DMS53 treated with DMSO at 0.1 percent for 48 hours (cell line): Measurements from ENCODE around the gene ZNF518A.

Experiments used
- DNase-seq: peaks from one replicate; lab custom pipeline; 2025; ENCODE audit not compliant: unreplicated experiment; lab: John Stamatoyannopoulos, UW

Gene ZNF518A, protein sequence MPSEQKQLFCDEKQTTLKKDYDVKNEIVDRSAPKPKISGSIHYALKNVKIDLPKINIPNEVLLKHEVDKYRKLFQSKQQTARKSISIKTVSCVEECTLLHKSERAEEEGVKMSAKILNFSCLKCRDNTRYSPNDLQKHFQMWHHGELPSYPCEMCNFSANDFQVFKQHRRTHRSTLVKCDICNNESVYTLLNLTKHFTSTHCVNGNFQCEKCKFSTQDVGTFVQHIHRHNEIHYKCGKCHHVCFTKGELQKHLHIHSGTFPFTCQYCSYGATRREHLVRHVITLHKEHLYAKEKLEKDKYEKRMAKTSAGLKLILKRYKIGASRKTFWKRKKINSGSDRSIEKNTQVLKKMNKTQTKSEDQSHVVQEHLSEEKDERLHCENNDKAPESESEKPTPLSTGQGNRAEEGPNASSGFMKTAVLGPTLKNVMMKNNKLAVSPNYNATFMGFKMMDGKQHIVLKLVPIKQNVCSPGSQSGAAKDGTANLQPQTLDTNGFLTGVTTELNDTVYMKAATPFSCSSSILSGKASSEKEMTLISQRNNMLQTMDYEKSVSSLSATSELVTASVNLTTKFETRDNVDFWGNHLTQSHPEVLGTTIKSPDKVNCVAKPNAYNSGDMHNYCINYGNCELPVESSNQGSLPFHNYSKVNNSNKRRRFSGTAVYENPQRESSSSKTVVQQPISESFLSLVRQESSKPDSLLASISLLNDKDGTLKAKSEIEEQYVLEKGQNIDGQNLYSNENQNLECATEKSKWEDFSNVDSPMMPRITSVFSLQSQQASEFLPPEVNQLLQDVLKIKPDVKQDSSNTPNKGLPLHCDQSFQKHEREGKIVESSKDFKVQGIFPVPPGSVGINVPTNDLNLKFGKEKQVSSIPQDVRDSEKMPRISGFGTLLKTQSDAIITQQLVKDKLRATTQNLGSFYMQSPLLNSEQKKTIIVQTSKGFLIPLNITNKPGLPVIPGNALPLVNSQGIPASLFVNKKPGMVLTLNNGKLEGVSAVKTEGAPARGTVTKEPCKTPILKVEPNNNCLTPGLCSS (N-terminal part only)

GRCh38 chr10:96129387-96130325 lies at the start of gene ZNF518A:
Gene ZNF518A (plus strand): TSS chr10:96130297. CDS start chr10:96156323, 26,026 bp downstream.
- DNase-seq, result peak; percentile 93

GRCh38 chr10:96082153-96082552 lies 47.9 kb upstream of the ZNF518A start:
- DNase-seq, result peak; percentile 92

- no peak for DNase-seq
These were observed 47.3 kb upstream of the ZNF518A start for GRCh38 chr10:96082748-96083147.

DNA sequence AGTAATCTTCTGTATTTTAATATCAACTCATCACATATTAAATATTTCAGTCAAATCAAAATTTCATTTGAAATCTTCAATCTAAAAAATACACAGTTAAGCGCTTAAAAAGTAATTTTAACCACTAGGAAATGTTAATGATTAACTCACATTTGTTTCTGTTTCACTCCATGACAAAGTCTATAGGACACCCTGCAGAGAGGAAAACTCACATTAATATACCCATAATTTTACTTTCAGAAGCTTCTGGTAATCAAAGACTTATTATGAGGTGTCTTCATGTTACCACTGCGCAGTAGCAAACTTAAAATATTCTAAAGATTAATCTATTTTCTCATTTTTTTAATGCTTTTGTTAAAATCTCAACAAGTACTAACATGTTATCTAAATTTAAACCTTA lies 41.0 kb upstream of the ZNF518A start:
- peak; percentile 57 for DNase-seq

GRCh38 chr10:96089670-96090462 lies 40.2 kb upstream of the ZNF518A start:
- DNase-seq, result peak; percentile 85

- no peak for DNase-seq
These were observed 39.7 kb upstream of the ZNF518A start for GRCh38 chr10:96090463-96090800.

DNA sequence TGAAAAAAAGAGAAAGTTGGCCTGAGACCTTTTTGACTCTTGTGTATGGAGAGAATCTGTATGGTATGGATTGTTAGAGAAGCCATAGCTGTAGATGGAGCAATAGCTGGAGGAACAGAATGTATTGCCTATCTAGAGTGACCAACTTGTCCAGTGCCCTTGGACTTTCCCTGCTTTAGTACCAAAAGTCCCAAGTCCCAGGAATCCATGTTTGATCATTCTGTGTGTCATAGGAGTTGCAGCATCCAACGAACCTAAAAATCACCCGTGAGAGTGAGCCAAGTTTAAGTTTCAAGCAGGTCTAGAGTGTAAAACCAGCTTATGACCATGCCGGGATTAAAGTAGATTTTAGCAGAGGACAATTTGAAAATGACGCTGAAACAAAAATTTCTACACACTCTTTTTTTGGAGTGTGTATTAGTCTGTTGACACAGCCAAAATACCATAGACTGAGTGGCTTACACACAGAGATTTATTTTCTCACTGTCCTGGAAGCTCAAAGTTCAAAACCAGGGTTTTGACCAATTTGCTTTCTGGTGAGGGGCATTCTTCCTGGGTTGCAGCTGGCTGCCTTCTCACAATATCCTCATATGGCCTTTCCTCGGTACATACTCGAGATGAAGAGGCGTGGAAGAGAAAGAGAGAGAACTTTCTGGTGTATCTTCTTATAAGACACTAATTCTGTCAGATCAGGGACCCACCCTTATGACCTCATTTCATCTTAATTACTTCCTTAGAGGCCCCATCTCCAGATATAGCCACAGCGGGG lies 36.9 kb upstream of the ZNF518A start:
- DNase-seq, result no peak

- no peak for DNase-seq
These were observed 36.1 kb upstream of the ZNF518A start for GRCh38 chr10:96093948-96094347.

DNA sequence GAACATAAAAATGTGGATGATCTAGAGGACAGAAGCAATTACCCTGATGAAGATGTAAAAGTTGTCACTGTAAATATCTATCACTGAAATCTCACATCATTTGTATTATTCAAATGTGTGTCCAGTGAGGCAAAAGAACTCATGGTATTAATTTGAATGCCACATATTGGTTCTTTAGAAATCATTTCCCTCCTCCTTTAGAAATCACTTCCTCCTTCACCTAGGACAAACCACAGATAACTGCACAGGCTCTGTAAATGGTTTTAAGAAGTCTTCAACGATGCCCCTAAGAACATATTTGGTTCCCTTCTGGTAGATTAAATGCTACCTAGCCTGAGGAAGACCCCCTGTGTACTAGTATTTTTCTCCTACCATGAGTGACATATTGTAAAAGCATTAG lies 33.1 kb upstream of the ZNF518A start:
- DNase-seq, result no peak

DNA sequence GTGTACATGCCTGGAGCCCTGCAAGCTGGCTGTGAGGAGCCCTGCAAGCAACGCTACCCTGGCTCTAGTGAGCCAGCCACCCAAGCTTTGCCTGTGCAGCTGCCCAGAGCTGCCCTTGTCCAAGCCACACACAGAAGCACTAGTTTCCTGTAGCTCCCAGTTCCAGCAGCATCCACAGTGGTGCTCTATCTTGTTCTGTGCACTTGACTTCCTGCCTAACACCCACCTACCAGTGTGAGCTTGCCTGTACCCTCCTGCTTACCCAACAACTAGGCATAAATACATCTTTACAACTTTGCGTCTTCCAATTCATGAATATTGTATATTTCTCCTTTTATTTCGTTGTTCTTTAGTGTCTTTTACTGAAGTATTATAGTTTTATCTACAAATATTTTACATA lies 32.2 kb upstream of the ZNF518A start:
- no peak for DNase-seq

GRCh38 chr10:96107623-96108038 lies 22.5 kb upstream of the ZNF518A start:
- DNase-seq, result no peak

- DNase-seq, result no peak
These were observed 17.6 kb upstream of the ZNF518A start for GRCh38 chr10:96112531-96112930.

- peak; percentile 39 for DNase-seq
These were observed 11.3 kb upstream of the ZNF518A start for GRCh38 chr10:96118604-96119450.

- DNase-seq, result no peak
These were observed 7.3 kb upstream of the ZNF518A start for GRCh38 chr10:96122824-96123223.

- peak; percentile 65 for DNase-seq
These were observed 5.6 kb upstream of the ZNF518A start for GRCh38 chr10:96124230-96125141.

GRCh38 chr10:96125142-96125515 lies 5.0 kb upstream of the ZNF518A start:
- no peak for DNase-seq

DNA sequence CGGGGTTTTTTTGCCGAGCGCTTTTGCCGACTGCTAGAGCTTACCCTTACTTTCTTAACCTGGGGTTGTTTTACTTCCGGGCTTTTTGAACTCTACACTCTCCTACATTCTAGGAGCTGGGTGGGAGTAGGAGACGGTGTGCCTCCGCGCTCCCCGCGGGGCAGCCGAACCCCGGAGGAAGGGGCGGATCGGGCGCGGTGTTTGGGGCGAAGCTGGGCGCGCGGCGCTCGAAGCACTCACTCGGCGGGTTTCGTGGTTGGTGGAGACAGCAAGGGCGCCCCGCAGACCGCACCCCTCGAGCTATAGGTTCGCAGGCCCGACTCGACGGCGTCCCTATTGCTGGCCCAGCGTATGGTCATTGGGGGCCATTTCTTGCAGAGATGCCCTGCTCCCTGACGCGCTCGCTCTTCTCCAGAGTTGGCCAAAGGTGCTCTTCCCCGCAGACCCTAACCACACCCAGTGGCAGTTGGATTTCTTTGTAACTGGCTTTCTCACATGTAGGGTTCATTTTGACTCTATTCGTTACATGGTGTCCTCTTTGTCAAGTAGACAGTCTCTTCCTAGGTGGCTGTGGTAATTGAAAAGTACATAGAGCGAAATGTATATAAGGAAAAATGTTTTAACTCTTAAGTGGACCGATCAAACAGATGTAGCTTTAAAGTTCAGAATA lies 364 bp downstream of the ZNF518A start:
- DNase-seq, result peak; percentile 55
